Neutrophil (primary cell): Measurements from ENCODE around the gene SLFN12L.
A peak's percentile ranks its signal among the peaks of the same experiment; 100 is the strongest.

Experiments used
- H3K27ac ChIP-seq: fragments of 200-600 bp; sonication (generic); 2 replicates; pipeline ENCODE4 v1.5.1; 2016; ENCODE audit warnings: mild to moderate bottlenecking, moderate library complexity
- H3K27me3 ChIP-seq: fragments of 200-600 bp; sonication (generic); 2 replicates; pipeline ENCODE4 v1.6.0; 2016; ENCODE audit warnings: mild to moderate bottlenecking
- H3K36me3 ChIP-seq: fragments of 200-600 bp; sonication (generic); 2 replicates; pipeline ENCODE4 v1.5.1; 2017
- H3K4me1 ChIP-seq, 2 experiments: fragments of 200-600 bp in 1 of 2; sonication (generic) in 1 of 2; 1 replicate in 1 of 2; 2 replicates in 1 of 2; pipeline versions ENCODE4 v1.5.1 to v1.6.1; 2013 to 2016; ENCODE audit warnings: low read depth in 1 of 2, low read length in 1 of 2, mild to moderate bottlenecking in 1 of 2, moderate library complexity in 1 of 2; ENCODE audit not compliant: control insufficient read depth in 1 of 2, insufficient read depth in 1 of 2
- H3K4me3 ChIP-seq, 2 experiments: fragments of 200-600 bp in 1 of 2; sonication (generic) in 1 of 2; 1 replicate in 1 of 2; 2 replicates in 1 of 2; pipeline ENCODE4 v1.5.1; 2013 to 2016; ENCODE audit warnings: low read depth in 1 of 2, low read length in 1 of 2, mild to moderate bottlenecking in 1 of 2, moderate library complexity in 1 of 2
- H3K9me3 ChIP-seq: fragments of 200-600 bp; sonication (generic); 2 replicates; pipeline ENCODE4 v1.5.1; 2016
- CTCF ChIP-seq: fragments of 200-600 bp; sonication (generic); IDR thresholded peaks from 2 replicates; pipeline ENCODE4 v1.5.1; 2016; ENCODE audit warnings: antibody characterized with exemption

Gene SLFN12L

GRCh38 chr17:35491417-35491816 lies 46.1 kb downstream of the SLFN12L start:
- Histone ChIP-seq H3K27me3 (peaks cover 84% of the 10 kb centered on the region), H3K36me3 (no peaks in the 10 kb centered on the region), H3K9me3 (peaks cover 3% of the 10 kb centered on the region), H3K4me1 (peaks cover 19 to 35% of the 10 kb centered on the region in 2 experiments), H3K4me3 (no peak overlapping the region), H3K27ac (no peak overlapping the region)
- no peak for TF ChIP-seq CTCF

- no peaks in the 10 kb centered on the region for H3K36me3 ChIP-seq
- peaks cover 3% of the 10 kb centered on the region for H3K9me3 ChIP-seq
- H3K27ac ChIP-seq = no peak overlapping the region
- peaks cover 77% of the 10 kb centered on the region for H3K27me3 ChIP-seq
- peaks cover 19 to 30% of the 10 kb centered on the region in 2 experiments for H3K4me1 ChIP-seq
- H3K4me3 ChIP-seq = no peak overlapping the region
- no peak for TF ChIP-seq CTCF
Measured at GRCh38 chr17:35489944-35490343, 47.5 kb downstream of the SLFN12L start.

GRCh38 chr17:35488991-35489390 lies 48.5 kb downstream of the SLFN12L start:
- Histone ChIP-seq H3K4me3 (no peak overlapping the region), H3K27me3 (peaks cover 76% of the 10 kb centered on the region), H3K9me3 (peaks cover 3% of the 10 kb centered on the region), H3K36me3 (no peaks in the 10 kb centered on the region), H3K4me1 (peaks cover 19 to 30% of the 10 kb centered on the region in 2 experiments), H3K27ac (no peak overlapping the region)
- TF ChIP-seq CTCF = no peak

- peaks cover 63% of the 10 kb centered on the region for H3K27me3 ChIP-seq
- no peak for TF ChIP-seq CTCF
- H3K4me1 ChIP-seq = peaks cover 19 to 30% of the 10 kb centered on the region in 2 experiments
- peak overlapping the region; percentile 79 to 82 for H3K4me3 ChIP-seq
- H3K9me3 ChIP-seq = peaks cover 3% of the 10 kb centered on the region
- no peaks in the 10 kb centered on the region for H3K36me3 ChIP-seq
- H3K27ac ChIP-seq = peak overlapping the region; percentile 85
Measured at GRCh38 chr17:35486920-35487732, 50.4 kb downstream of the SLFN12L start.

GRCh38 chr17:35479271-35479670 lies 58.2 kb downstream of the SLFN12L start:
- no peak overlapping the region for H3K4me3 ChIP-seq
- no peaks in the 10 kb centered on the region for H3K4me1 ChIP-seq
- H3K27me3 ChIP-seq = peaks cover 63% of the 10 kb centered on the region
- no peaks in the 10 kb centered on the region for H3K9me3 ChIP-seq
- H3K27ac ChIP-seq = no peak overlapping the region
- no peaks in the 10 kb centered on the region for H3K36me3 ChIP-seq
- no peak for TF ChIP-seq CTCF
